Measurements from ENCODE around the gene PPARD.
"Not testable (repeated sequence)": the region's sequence is repeated elsewhere in the genome, so short reads cannot be mapped to it uniquely, and the experiment has no call there.

PPARD gene

DNA sequence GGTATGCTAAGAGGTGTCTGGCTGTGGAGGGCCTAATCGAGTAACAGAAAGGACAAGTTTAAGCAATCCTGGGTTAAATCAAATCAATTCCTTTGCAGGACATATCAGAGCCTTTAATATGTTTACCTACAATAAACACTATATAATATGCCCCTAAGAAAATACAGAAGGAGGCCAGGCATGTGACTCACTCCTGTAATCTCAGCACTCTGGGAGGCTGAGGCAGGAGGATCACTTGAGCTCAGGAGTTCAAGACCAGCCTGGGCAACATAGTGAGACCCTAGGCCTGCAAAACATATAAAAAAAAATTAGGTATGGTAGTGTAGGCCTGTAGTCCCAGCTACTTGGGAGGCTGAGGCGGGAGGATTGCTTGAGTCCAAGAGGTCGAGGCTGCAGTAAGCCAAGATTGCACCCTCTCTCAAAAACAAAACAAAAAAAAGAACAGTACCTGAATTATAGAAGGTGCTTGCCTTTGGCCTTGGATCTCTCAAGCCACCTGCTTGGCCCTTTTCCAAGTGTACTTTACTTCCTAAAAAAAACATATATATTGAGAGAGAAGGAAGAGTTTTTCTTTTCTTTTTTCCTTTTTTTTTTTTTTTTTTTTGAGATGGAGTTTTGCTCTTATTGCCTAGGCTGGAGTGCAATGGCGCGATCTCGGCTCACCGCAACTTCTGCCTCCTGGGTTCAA, 96.2 kb downstream of the PPARD start:
- not testable (repeated sequence) for DNase-seq (ENCODE audit: low spot score)

DNA sequence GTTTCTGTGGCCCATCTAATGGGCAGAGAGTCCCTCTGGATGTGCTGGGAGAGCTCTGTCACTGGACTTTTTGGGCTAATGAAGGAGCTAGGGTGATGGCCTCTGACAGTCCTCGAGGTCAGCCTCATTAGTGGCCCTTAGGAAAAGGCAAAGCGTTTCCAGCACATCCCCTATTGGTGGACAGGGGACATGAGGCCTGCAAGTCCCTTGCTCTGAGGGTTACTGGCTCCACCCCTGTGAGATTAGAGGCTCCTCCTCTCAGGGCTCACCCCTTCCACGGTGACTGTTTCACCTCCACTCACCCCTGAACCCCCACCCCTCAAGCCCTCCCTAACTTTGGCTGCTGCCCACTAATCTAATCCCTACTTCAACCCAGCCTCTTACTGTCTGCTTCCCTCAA, 97.0 kb downstream of the PPARD start:
- DNase-seq (ENCODE audit: low spot score): no peak

DNA sequence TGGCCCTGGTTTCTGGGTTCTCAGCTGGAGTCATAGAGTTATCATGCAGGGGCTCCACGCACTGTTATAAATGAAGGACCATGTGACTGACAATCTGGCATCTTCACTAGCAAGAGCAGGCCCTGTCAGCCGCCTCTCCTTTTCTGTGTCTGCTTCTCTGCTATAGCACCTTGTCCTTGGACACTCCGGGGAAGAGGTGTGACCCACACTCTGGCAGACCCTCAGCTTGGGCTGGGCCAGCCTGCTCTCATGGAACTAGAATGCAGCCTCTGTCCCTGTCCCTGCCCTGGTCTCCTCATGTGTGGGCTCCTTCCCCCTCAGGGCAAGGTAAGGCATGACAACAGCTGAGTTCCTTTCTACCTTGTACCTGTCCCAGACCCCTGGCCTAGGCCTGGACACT, 98.8 kb downstream of the PPARD start:
- DNase-seq (ENCODE audit: low spot score): no peak

DNA sequence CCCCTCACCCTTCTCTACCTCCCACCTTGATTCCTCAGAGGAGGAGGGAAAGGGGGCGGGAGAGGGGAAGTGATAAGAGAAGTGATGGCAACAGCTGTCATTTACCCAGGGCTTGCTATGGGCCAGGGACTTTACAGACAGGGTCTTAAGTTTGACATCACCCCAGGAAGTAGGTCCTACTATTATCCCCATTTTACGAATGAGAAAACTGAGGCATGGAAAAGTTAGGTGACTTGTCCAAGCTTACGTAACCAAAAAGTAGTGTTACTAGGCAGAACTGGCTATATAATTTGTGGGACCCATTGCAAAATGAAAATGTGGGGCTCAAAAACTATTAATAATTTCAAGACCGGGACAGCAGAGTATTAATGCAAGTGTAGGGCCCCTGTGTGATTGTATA, 99.3 kb downstream of the PPARD start:
- no peak for DNase-seq (ENCODE audit: low spot score)

DNA sequence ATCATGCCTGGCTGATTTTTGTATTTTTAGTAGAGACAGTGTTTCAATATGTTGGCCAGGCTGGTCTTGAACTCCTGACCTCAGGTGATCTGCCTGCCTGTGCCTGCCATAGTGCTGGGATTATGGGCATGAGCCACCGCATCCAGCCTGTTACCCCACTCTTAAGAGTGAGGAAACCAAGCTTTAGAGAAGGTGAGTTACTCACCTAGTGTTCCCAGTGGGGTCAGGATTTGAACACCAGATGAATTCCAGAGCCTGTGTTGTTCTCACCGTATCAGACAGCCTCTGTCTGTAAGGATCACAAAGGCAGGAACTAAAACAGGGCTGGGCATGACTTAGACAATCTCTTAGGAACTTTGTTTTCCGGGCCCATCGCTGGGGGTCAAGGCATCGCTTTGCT, 100.3 kb downstream of the PPARD start:
- no peak for DNase-seq (ENCODE audit: low spot score)

DNA sequence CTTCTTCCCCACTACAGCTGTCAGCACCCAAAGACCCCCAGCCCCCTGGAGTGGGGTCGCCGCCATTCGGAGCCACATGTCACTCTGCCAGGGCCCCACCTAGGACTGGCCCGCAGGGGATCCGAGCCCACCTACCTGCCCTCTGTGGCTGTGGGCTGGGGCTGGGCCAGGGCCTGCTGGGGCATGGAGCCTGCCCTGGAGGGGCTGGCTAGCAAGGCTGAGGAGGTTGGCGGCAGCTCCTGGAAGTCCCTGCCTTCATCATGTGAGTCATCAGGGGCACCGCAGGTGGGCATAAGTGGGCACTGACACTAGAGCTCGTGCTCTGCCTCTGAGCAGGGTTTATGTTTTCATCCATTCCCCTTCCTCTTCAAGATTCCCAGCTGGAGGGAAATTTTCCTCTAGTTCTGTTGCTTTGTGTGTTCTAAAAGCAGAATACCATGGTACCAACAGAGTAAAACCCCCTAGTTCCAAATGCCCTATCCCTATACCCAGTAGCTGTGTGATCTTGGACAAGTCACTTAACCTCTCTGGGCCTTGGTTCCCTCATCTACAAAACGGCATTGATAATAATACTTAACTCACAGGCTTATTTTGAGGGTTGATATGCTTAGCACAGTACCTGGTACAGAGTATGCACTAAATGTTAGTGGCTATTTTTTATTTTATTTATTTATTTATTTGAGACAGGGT, 101.1 kb downstream of the PPARD start:
- no peak for DNase-seq (ENCODE audit: low spot score)

DNA sequence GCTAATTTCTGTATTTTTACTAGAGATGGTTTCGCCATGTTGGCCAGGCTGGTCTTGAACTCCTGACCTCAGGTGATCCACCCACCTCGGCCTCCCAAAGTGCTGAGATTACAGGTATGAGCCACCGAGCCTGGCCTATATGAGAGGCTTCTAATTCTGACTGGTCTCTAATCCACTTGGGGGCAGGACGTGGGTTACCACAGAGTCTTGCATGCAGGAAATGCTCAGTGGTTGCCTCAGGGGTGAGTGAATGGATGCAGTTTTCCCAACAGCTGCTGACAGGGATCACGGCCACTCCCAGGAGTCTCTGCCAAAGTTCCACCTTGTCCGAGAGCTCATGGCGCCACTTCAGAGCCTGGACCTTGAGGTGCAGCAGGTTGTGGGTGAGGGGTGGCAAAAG, 103.3 kb downstream of the PPARD start:
- DNase-seq (ENCODE audit: low spot score): no peak

DNA sequence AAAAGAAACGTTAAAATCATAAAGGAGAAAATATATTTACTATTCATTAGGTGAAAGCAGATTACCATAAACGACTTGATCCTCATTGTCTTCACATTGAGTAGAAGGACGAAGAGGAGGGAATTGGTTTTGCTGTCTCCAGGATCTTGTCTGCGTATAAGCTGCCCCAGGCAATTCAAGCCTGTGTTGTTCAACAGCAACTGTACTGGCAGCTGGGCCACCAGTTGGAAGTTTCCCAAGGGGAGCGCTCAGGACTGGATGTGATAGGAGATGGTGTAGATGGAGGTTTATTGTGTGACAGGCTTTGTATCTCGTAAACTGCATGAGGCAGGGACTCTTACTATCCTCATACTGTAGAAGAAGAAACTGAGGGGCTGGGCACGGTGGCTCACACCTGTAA, 105.8 kb downstream of the PPARD start:
- no peak for DNase-seq (ENCODE audit: low spot score)

DNA sequence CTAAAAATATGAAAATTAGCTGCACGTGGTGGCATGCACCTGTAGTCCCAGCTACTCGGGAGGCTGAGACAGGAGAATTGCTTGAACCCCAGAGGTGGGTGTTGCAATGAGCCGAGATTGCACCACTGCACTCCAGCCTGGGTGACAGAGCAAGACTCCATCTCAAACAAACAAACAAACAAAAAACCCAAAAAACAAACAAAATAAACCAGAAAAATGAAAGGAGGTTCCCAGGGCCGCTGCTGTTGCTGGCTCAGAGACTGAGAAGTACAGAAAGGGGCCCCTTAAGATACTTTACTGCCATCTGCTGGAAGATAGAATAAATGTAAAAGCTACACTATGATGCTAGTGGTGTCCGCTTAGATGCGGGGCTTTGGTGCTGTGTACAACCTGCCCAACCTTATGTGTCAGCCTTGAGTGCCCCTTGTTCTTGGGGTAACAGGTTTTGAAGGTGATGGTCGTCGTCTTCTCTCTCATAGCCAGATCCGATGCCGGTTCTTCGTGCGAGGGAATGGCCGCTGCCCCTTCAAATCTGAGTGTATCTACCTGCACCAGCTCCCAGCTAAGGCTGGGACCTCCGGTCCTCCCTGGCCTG, 107.0 kb downstream of the PPARD start:
- DNase-seq (ENCODE audit: low spot score): peak; percentile 78

DNA sequence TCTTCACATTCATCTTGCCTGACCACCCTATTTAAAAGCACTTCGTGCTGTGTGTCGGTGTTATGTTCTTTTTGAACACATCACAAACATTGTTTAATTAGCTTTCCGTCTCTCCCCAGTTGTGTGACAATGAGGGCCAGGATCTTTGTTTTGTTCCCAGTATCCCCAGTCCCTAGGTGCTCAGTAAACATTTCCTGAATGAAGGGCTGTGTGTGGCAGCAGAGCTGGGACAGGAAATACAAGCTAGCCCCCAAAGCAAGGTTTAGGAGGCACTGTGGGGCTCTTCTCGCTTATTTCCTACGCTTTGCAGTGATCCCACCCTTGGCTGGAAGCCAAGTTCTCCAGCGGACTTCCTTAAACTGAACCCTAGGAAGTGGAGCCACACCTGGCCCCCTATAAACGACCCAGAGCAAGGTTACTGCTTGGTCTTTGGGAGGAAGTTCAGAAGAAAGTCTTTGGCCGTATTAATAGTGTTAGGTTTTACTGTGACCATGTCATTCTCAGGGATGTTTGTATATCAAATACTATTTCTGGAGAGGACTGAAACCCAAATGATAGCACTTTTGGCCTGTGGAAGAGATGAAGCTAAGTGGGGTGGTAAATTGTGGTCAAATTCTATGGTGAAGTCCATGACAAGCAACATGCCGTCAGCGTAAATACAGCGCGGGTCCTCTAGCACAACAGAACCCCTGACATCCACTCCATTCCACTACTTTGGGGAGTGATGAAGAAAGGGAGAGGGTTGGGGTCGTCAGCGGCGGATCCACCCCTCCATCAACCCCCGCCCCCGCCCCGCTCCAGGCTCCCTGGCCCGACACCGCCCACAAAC, 109.2 kb downstream of the PPARD start:
- DNase-seq (ENCODE audit: low spot score): no peak

DNA sequence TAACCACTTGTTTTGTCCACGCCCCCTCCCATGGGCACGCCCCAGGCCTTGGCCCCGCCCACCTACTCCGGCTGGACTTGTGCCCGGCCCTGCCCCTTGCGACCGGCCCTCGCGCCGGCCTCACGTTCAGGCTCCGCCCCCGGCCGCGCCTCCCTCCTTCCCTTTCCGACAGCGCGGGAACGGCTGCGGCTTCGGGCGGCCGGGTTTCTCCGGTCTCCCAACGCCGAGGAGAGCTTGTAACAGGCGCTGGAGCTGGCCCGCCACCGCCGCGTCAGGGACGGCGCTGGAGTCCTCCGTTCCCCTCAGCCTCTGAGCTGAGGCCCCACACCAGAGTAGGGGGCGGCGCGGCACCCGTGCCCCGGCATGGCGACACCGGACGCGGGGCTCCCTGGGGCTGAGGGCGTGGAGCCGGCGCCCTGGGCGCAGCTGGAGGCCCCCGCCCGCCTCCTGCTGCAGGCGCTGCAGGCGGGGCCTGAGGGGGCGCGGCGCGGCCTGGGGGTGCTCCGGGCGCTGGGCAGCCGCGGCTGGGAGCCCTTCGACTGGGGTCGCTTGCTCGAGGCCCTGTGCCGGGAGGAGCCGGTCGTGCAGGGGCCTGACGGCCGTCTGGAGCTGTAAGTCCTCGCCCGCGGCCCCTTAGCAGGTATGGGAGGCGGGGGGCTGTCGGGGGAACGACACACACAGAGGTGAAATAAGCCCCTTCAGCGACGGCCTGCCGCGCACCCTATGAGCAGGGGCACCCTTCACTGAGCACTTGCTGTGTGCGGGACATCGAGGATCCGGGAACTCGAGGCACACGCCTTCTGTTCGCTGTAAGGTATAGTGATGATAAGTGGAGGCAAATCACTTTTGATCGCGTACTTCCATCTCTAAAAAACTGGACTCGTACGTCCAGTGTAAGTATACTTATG, 110.1 kb downstream of the PPARD start, which contains the start of gene FANCE:
Gene FANCE, plus strand, starts transcription at position 156 of the 908 bp plus-strand sequence. Its CDS starts 208 bp downstream, at position 364.
- peak; percentile 91 for DNase-seq (ENCODE audit: low spot score)

DNA sequence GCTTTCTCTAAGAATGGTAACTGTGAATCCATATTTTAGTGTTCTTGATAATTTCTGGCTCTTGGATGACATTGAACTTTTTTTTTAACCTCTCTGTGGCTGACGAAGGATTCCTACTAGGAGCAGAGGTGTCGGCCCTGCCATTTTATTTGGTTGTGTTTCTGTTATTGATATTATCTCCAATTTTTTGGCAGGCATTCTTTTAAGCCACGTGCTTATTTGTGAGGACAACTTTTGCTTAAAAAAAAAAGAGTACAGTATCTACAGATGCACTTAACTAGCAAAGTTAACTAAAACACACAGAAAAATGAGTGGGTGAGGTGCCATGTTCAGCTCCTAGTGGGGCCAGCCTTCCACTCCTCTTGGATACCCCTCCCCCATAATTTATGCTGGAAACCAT, 110.9 kb downstream of the PPARD start:
- DNase-seq (ENCODE audit: low spot score): peak; percentile 65

DNA sequence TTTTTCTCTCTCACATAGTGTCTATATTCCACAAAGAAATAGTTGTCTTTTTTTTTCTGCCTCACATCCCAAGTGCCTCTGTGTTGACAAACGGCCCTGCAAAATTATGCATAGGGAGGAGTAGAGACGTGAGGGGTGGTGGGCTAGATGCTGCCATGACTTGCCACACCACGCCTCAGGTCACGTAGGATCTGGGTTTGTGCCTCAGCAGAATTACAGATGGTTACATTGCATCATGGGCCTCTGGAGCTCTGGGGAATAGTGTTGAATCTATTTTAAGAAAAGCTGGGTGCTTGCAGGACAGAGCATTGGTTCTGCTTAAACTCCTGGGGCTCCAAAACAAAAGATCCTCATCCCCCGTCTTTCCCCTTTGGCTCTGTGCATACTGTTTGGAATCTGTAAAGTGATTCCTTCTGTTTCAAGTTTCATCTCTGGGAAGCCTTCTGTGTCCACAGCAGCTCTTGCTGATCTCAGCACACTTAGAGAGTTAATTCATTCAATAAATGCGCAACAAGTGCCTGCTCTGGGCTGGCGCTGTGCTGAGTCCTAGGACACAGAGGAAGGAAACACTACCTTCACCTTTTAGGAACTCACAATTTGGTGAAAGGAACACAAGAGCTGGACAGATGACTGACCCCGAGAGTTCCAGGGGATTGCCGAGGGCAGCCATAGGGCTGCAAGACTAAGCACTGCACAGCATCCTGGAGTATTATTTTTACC, 112.2 kb downstream of the PPARD start:
- no peak for DNase-seq (ENCODE audit: low spot score)

DNA sequence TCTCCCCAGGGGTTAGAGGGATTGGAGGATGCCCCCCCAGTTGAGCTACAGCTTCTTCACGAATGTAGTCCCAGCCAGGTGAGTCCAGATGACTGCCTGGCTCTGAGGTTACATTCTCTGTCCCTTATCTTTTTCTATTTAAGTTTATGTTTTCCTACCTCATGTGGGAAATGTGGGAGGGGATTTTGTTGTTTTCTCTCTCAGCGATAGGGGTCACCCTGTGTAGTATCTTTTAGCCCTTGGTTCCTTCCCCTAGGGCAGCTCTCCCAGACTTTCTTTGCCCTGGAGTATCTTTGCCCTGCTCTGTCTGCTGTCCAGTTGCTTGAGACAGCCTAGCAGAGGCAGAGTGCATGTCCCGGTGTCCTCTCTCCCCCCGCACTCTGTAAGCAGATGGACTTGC, 115.5 kb downstream of the PPARD start:
- DNase-seq (ENCODE audit: low spot score): no peak

DNA sequence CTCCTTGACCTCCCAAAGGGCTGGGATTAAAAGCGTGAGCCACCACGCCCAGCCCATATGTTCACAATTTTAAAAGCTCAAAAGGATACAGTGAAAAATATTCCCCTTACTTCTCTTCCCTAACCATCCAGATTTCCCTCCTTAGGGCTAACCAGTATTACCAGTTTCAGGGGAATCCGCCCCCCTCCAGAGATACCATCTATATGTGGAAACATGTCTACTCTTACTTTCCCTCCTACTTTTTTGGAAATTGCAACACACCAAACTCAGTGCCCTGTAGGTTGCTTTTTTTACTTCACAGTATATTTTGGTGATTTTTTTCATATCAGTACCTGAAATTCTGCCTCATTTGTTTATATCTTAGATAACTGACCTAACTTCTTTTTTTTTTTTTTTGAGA, 118.9 kb downstream of the PPARD start:
- no peak for DNase-seq (ENCODE audit: low spot score)

DNA sequence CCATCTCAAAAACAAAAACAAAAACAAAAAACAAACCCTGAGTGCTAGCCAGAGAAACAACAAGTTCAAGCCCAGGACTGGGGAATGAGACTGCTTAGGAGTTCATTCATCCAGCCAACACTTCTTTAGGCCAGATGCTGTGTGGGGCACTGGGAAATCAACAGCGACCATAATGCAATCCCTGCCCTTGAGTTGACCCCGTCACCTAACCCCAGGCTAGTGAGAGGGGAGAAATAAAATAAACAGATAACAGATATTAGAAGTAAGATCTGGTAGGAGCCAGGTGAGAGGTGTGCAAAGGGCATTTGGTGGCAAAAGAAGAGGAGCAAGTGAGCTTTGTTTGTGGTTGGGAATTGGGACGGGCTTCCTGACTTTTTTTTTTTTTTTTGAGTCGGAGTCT, 120.9 kb downstream of the PPARD start:
- DNase-seq (ENCODE audit: low spot score): no peak

DNA sequence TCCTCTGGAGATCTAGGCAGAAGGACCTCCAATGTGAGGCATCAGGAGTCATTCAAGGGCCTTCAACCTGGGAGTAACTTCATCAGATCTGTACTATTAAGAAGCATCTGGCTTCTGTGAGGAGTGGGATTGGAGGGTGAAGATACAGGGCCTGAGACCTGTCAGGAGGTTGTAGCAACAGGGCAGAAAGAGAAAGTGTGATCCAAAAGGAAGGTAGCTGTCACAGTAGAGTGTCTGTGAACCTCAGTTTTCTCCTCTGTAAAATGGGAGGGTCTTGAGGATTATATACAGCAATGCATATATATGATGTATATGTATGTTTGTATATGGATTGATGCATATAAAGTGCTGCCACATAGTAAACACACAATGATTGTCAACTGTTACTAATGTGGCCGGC, 123.3 kb downstream of the PPARD start:
- no peak for DNase-seq (ENCODE audit: low spot score)

DNA sequence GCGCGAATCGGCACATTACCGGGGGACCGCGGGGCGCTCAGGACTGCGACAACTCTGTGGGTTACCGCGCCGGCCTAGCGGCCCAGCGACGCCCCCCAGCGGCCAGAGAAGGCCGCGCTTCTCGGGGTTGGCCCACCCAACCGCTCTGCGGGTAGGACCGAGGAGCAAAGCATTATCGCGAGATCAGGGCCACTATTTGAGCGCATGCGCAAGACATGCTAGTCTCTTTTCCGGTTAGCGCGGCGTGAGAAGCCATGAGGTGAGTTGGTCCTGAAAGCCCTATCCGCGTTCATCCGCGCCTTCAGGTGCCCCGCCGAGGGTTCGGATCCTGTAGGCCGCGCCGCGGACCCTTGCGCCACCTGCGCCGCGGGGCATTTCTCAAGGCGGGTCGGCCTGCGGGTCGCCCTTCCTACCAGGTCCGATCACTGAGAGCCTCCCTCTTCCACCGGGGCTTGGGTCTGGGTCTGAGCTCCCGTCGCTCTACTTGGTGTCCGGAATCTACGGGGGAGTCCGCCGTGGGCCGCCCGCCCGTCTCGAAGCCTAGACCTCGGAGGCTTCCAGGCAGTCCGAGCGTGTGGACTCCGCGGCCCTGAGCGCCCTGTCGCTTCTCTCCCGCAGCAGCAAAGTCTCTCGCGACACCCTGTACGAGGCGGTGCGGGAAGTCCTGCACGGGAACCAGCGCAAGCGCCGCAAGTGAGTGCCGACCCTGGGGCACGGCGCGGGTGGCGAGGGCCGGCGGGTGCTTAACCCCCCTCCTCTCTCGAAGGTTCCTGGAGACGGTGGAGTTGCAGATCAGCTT, 126.0 kb downstream of the PPARD start, which contains the start of gene RPL10A:
Gene RPL10A, plus strand, starts transcription at position 221 of the 799 bp plus-strand sequence. Its CDS starts 34 bp downstream, at position 255.
- DNase-seq (ENCODE audit: low spot score): peak; percentile 97

DNA sequence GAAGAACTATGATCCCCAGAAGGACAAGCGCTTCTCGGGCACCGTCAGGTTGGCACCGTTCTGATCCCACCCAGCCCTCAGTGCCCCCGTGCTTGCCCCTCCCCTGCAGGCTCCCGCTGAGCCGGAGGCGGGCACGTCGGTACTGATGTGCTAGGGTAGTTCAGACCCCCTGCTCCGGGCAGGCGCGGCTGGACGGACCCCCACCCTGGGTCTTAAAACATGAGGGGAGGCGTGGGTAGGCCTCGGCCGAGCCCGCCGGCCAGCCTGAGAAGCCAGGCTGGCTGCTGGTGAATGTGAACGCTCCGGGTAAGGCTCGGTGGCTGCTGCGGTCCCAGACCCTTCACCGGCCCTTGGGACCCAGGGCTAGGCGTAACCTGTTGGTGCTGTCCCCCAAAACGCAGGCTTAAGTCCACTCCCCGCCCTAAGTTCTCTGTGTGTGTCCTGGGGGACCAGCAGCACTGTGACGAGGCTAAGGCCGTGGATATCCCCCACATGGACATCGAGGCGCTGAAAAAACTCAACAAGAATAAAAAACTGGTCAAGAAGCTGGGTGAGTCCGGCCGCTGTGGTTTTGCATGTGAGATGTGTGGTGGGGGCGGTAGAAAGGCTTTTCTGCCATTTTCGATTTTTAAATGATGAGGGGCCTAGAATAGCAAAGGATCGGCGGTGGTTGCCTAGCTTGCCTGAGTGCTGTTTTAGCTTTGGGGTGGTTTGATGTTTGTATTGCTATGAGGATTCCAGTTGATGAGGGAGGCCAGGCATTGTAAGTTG, 126.8 kb downstream of the PPARD start:
- DNase-seq (ENCODE audit: low spot score): no peak
